Activated CD4-positive, alpha-beta T cell treated with anti-CD3 and anti-CD28 coated beads, Interleukin-2, amount 50 U/mL, for 24 hours (primary cell): ENCODE results near the gene BICDL2.

Experiments used
- DNase-seq, 2 donors: peaks; one replicate each; pipeline ENCODE4 v3.0.0-alpha.2; 2020; ENCODE audit warnings: low read depth in 1 of 2, low spot score in 1 of 2

Gene BICDL2

GRCh38 chr16:3026003-3026378 lies 10.8 kb downstream of the BICDL2 start:
- DNase-seq = no peak

- no peak for DNase-seq
Measured at GRCh38 chr16:3025032-3026002, 11.4 kb downstream of the BICDL2 start.

DNA sequence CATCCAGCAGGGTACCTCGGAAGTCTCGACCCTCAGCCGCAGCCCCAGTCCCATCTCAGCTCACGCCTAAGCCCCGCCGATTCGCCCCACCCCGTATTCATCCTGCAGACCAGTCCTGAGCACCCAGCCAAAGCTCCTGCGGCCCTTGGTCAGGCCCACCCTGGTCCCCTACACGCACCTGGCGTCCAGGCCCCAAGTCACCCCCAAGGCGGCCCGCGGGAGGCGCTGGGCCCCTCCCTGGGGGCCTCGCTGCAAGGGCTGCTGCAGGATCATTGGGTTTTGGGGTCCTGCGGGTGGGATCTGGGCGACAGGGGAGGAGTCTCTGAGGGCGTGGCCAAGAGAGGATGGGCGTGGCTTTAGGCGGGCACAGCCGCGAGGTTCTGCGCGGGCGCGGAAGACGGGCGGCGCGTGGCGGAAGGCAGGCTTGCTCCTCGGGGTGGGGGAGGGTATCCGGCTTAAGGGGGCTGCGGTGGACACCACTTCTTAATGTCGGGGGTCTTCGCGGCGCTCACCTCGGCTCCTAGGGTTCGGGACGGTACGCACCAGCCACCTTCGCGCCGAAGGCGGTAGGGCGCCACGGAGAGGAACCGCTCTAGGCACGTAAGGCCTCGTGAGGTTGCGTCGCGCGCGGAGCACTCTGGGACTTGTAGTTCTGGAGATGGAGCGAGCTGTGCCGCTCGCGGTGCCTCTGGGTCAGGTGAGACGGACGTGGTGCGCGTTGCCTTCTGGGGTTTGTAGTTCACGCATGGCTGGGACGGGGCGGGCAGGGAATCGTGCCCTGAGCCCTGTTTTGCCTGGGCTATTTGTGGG lies 12.9 kb downstream of the BICDL2 start, which contains the start of the genes HCFC1R1 and THOC6:
Gene HCFC1R1 (minus strand): TSS at position 274 of the 810 bp plus-strand sequence. CDS start 1 bp downstream, at position 273.
Gene THOC6 (plus strand): TSS at position 367 of the 810 bp plus-strand sequence. CDS start 292 bp downstream, at position 659.
- DNase-seq = peak; percentile 91 to 93

- peak in 1 of 2 donors; percentile 5 for DNase-seq
Measured at GRCh38 chr16:3023415-3023668, 13.4 kb downstream of the BICDL2 start.

DNA sequence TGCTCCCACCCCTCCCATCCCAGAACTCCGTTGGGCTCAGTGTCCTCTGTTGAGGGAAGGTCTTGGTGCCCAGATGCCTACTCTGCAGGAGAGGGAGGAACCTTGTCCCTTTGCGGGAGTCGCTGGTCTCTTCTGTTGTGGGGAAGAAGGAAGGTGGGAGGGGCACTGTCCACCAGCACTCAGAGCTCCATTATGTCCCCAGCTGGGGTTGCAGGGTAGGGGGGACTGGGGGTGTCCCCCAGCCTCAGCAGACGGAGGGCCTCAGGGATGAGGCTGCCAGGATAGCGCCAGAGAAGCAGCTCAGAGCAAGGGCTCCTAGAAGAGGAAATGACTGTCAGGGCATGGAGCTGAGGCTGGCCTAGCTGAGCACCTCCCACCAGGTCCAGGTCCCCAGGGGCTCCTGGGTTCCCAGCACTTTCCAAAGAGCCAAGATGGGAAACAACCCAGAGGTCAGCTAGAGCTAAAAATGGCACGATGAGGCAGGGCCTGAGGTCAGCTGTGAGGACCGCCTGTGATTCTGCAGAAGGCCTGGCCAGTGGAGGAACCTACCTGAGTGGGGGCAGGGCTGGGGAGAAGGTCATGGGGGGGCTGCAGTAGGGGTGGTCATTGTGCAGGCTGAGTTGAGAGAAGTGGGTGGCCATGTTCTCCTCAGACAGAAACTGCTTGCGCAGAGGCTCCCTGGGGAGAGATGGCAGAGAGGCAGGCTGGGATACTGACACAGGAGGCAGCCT lies 13.9 kb downstream of the BICDL2 start:
- DNase-seq = no peak

DNA sequence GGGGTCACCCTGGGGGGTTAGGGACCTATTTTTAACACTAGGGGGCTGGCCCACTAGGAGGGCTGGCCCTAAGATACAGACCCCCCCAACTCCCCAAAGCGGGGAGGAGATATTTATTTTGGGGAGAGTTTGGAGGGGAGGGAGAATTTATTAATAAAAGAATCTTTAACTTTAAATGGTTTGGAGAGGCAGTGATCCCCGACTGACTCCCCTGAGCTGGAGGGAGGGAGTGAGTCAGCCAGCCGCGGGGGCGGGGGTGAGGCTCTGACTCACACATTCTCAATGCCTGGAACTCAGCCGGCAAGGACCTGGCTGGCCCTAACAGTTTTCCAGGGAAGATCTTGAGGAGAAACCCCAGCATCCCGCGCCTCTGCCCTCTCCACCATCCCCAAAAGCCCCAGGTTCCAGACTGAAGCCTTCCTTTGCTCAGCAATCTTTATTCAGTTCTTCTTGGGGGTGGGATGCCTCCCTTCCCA lies 14.5 kb downstream of the BICDL2 start:
- peak; percentile 82 to 84 for DNase-seq

DNA sequence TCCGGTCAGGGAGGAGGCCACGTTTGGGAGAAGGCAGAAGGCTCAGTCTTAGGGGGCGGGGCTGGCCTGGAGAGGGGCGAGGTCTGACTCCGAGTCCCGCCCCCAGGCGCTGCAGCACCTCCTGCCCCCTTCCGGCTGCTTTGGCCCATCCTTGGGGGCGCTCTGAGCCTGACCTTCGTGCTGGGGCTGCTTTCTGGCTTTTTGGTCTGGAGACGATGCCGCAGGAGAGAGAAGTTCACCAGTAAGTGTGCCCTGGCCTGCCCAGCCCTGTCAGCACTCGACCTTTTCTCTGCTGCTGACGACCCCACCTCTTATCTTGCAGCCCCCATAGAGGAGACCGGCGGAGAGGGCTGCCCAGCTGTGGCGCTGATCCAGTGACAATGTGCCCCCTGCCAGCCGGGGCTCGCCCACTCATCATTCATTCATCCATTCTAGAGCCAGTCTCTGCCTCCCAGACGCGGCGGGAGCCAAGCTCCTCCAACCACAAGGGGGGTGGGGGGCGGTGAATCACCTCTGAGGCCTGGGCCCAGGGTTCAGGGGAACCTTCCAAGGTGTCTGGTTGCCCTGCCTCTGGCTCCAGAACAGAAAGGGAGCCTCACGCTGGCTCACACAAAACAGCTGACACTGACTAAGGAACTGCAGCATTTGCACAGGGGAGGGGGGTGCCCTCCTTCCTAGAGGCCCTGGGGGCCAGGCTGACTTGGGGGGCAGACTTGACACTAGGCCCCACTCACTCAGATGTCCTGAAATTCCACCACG lies 15.1 kb downstream of the BICDL2 start:
- DNase-seq = peak in 1 of 2 donors; percentile 84

DNA sequence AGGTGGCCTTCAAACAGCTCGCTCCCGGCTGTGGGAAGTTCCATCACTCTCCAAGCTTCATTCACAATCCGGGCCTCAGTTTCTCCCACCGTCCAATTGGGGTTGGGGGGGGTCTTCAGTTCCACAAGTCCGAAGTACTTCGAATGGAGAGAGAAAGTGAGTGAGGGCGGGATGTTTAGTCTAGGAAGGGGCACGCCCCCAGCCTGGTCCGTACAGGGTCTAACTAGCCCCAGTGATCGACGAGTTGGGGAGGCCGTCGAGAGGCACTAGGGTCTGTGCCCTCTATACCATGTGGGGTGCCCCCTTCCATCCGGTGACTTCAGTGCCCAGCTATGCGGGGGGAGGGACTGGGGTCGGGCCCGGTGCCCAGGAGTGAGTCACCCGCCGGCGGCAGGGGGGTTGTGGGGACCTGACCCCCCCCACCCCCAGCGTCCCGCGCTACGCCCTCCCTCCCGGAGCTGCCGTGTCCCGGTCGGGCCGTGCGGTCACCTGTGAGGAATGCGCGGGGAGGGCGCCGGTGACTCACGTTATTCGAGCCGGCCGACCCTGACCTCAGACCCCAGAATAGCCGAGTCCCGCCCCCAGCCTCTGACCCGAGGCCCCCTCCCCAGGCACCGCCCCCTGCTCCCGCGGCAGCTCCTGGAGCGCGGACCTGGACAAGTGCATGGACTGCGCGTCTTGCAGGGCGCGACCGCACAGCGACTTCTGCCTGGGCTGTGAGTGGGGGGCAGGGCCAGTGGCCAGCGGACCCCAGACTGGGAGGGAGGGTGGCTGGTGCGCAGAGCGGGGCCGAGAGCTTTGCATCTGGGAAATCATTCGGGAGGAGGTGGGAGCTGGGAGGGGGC lies 15.9 kb downstream of the BICDL2 start:
- DNase-seq = peak in 1 of 2 donors; percentile 23

GRCh38 chr16:3020247-3020603 lies 16.5 kb downstream of the BICDL2 start, which contains the start of gene TNFRSF12A:
Gene TNFRSF12A, plus strand, starts transcription at chr16:3020368. Its CDS starts 30 bp downstream, at chr16:3020398.
- DNase-seq = peak in 1 of 2 donors; percentile 46

DNA sequence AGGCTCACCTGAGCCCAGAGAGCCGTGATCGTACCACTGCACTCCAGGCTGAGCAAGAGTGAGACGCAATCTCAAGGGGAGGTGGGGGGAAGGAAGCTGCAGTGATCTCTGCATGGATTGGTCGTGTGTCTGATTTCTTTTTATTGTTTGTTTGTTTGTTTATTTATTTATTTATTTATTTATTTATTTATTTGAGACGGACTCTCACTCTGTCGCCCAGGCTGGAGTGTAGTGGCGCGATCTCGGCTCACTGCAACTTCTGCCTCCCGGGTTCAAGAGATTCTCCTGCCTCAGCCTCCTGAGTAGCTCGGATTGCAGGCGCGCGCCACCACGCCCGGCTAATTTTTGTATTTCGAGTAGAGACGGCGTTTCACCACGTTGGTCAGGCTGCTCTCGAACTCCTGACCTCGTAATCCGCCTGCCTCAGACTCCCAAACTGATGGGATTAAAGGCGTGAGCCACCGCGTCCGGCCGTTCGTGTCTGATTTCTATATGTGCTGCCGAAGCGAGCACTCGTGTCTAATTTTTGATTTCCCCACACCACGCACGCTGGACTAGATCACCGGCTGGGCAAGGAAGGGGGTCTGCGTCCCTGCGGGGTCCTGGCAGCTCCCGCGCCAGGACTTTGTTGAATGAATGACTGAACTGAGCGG lies 17.0 kb downstream of the BICDL2 start:
- DNase-seq = no peak

GRCh38 chr16:3017794-3018506 lies 18.8 kb downstream of the BICDL2 start, which contains the start of gene CLDN6:
Gene CLDN6, minus strand, starts transcription at chr16:3018183. Its CDS starts 2,162 bp downstream, at chr16:3016021.
- DNase-seq = no peak

DNA sequence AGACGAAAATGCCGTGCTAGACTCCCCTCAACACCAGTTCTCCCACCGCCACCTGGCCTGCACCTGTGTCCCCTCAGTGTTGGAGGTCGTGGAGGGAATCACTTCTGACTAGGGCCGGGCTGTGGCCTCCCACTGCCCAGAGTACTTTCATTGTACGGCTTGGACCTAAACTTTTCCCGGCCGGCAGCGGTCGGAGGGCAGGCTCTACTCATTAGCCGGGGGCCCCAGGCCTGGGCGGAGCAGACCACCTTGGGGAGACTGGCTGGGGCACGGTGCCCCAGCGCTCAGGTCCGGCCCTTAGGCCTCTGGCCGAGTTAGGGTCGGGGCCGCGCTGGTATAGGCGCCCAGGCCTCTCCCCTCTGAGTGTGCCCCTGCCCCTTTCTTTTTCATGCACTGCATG lies 19.4 kb downstream of the BICDL2 start:
- DNase-seq = no peak

- DNase-seq = no peak
Measured at GRCh38 chr16:3015865-3016521, 20.8 kb downstream of the BICDL2 start.

- no peak for DNase-seq
Measured at GRCh38 chr16:3014971-3015370, 21.8 kb downstream of the BICDL2 start.

DNA sequence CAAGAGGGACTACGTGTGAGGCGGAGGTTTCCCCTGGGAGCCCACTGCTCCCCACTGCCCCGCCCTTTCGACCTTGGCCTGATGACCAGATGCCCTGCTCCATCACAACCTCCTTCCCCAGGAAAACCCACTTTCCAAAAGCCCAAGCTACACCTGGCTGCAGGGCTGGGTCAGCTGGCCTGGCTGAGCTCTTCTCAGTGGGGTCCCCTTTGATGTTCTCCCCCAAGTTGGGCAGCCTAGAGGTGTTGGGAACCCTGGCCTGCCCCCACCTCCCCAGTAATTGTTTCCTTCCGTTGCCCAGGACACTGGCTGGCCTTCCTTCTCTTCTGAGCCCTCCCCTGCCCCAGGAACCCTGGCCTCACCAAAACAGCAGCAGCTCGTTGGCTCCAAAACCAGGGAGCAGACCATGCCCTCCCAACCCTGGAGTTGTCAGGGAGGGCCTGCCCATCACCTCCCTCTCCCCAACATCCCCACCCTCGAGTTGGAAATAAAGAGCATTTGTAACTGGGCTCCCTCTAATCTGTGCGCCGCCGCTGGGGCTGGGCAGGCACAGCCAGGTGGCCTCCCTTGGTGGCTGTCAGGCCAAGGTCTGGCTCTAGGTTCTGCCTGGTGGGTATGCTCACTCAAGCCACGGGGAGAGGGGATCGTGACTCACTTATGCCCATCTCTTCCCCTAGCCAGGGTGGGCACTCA lies 22.6 kb downstream of the BICDL2 start:
- DNase-seq = no peak

DNA sequence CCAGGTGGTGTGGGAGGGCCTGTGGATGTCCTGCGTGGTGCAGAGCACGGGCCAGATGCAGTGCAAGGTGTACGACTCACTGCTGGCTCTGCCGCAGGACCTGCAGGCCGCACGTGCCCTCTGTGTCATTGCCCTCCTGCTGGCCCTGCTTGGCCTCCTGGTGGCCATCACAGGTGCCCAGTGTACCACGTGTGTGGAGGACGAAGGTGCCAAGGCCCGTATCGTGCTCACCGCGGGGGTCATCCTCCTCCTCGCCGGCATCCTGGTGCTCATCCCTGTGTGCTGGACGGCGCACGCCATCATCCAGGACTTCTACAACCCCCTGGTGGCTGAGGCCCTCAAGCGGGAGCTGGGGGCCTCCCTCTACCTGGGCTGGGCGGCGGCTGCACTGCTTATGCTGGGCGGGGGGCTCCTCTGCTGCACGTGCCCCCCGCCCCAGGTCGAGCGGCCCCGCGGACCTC lies 23.2 kb downstream of the BICDL2 start:
- DNase-seq = no peak

GRCh38 chr16:3012828-3013420 lies 23.8 kb downstream of the BICDL2 start, which contains the start of gene CLDN9:
Gene CLDN9, plus strand, starts transcription at chr16:3012923. Its CDS starts 440 bp downstream, at chr16:3013363.
- DNase-seq = no peak
